Lung (tissue), 12 donors: ENCODE data around the gene RSF1. TPM values are rescaled to one million over a fixed set of nuclear protein-coding genes. Genes with fewer than 3 reads are reported as not detected.

Source experiments
- ATAC-seq: fragments of 200-7000 bp; cut with Tn5 transposase; one replicate; pipeline ENCODE4 v1.9.1; 2020; ENCODE audit warnings: moderate number of reproducible peaks; ENCODE audit not compliant: insufficient read depth, low FRiP score
- DNase-seq, 3 donors: peaks; one replicate each; pipeline ENCODE4 v3.0.0-alpha.2; 2013 to 2017
- H3K27ac ChIP-seq, 2 donors: one replicate each; pipeline ENCODE4 v1.5.1; 2013; ENCODE audit warnings: mild to moderate bottlenecking in 2 of 2, moderate library complexity in 2 of 2, control low read depth in 1 of 2, inconsistent platforms in 1 of 2, low read depth in 1 of 2, low read length in 1 of 2
- H3K27me3 ChIP-seq, 3 donors: one replicate each; pipeline ENCODE4 v1.5.1; 2013; ENCODE audit warnings: low read length in 2 of 3; ENCODE audit not compliant: control insufficient read depth in 3 of 3, insufficient read depth in 3 of 3
- H3K36me3 ChIP-seq, 4 donors: one replicate each; pipeline ENCODE4 v1.5.1; 2013; ENCODE audit warnings: low read length in 4 of 4, mild to moderate bottlenecking in 1 of 4, moderate library complexity in 1 of 4; ENCODE audit not compliant: control insufficient read depth in 4 of 4, insufficient read depth in 4 of 4
- H3K4me1 ChIP-seq, 5 donors: one replicate each; pipeline ENCODE4 v1.5.1; 2013; ENCODE audit warnings: low read length in 5 of 5, mild to moderate bottlenecking in 2 of 5, moderate library complexity in 1 of 5; ENCODE audit not compliant: control insufficient read depth in 5 of 5, insufficient read depth in 5 of 5
- H3K4me3 ChIP-seq: one replicate; pipeline ENCODE4 v1.5.1; 2013; ENCODE audit warnings: mild to moderate bottlenecking, control low read depth, moderate library complexity
- H3K9ac ChIP-seq, 2 donors: one replicate each; pipeline ENCODE4 v1.5.1; 2013; ENCODE audit warnings: low read length in 2 of 2, control low read depth in 1 of 2; ENCODE audit not compliant: insufficient read depth in 1 of 2
- H3K9me3 ChIP-seq, 4 donors: one replicate each; pipeline ENCODE4 v1.5.1; 2013; ENCODE audit warnings: low read length in 3 of 4, mild to moderate bottlenecking in 1 of 4, moderate library complexity in 1 of 4; ENCODE audit not compliant: control insufficient read depth in 4 of 4, insufficient read depth in 3 of 4
- CTCF ChIP-seq: IDR thresholded peaks from 2 replicates; pipeline ENCODE4 v1.5.1; 2012; ENCODE audit warnings: mild to moderate bottlenecking; ENCODE audit errors: control extremely low read depth, extremely low read depth
- WGBS, 2 donors: extraction: QIAGEN DNeasy Blood & Tissue Kit; methylation state at CpG; one replicate each; pipeline ENCODE4 v1.1.7; 2013; 5-methylcytosine and 5-hydroxymethylcytosine counted together
- polyA plus RNA-seq, 2 donors: library from polyadenylated mRNA; stranded (reverse); fragments of 200-250 nt; gene quantifications; one replicate each; pipeline ENCODE4 v1.2.1, GENCODE V29; 2013
- total RNA-seq, 2 donors: library from RNA; depleted of rRNA in 1 of 2; stranded (reverse); fragments of >200 nt in 1 of 2; gene quantifications; one replicate each; pipeline ENCODE4 v1.2.1, GENCODE V29; 2014 to 2021
- donor health status: control.
- donor health status: control.
- donor health status: Bipolar disorder and iron deficiency.
- donor health status: healthy.
- donor health status: DM: yes; HTN: yes; CAD: no.

RSF1 gene
- total and polyA plus RNA-seq, 4 donors = 9.8 to 110 (median 29.2) TPM

GRCh38 chr11:77665240-77665965 is 155.1 kb downstream of the RSF1 start:
- no peak for ATAC-seq
- no peak overlapping the region for H3K9ac ChIP-seq
- H3K36me3 ChIP-seq = peaks cover 13 to 29% (median 16%) of the 10 kb centered on the region in 4 donors
- H3K9me3 ChIP-seq = no peaks in the 10 kb centered on the region
- no peaks in the 10 kb centered on the region for H3K27me3 ChIP-seq
- H3K4me3 ChIP-seq = no peak overlapping the region
- no peak overlapping the region for H3K27ac ChIP-seq
- peaks cover 0 to 5% (median 0%) of the 10 kb centered on the region in 5 donors for H3K4me1 ChIP-seq
- peak in 1 of 3 donors; percentile 17 for DNase-seq
- no peak for TF ChIP-seq CTCF
- WGBS, 2 donors = 83 to 92% methylated on average over 7 of the region's 7 CpGs

GRCh38 chr11:77661670-77662069 is 158.9 kb downstream of the RSF1 start:
- no peak overlapping the region for H3K9ac ChIP-seq
- H3K4me3 ChIP-seq = no peak overlapping the region
- WGBS, 2 donors = 93 to 99% methylated on average over 3 of the region's 3 CpGs
- no peaks in the 10 kb centered on the region for H3K4me1 ChIP-seq
- H3K36me3 ChIP-seq = peaks cover 0 to 4% (median 3%) of the 10 kb centered on the region in 4 donors
- no peak for TF ChIP-seq CTCF
- H3K27ac ChIP-seq = no peak overlapping the region
- DNase-seq (no peak), ATAC-seq (no peak)
- no peaks in the 10 kb centered on the region for H3K9me3 ChIP-seq
- H3K27me3 ChIP-seq = no peaks in the 10 kb centered on the region

- DNase-seq (no peak), ATAC-seq (no peak)
- H3K4me1 ChIP-seq = no peaks in the 10 kb centered on the region
- H3K4me3 ChIP-seq = no peak overlapping the region
- no peaks in the 10 kb centered on the region for H3K9me3 ChIP-seq
- no peak overlapping the region for H3K27ac ChIP-seq
- H3K9ac ChIP-seq = no peak overlapping the region
- peaks cover 0 to 4% (median 3%) of the 10 kb centered on the region in 4 donors for H3K36me3 ChIP-seq
- TF ChIP-seq CTCF = no peak
- H3K27me3 ChIP-seq = no peaks in the 10 kb centered on the region
- 44 to 76% methylated on average over 1 of the region's 1 CpG for WGBS, 2 donors
Observed at GRCh38 chr11:77660947-77661346, 159.6 kb downstream of the RSF1 start.
